ENCODE measurements around the gene MAPK9.
A peak's percentile ranks its signal among the peaks of the same experiment; 100 is the strongest.

The MAPK9 gene

DNA sequence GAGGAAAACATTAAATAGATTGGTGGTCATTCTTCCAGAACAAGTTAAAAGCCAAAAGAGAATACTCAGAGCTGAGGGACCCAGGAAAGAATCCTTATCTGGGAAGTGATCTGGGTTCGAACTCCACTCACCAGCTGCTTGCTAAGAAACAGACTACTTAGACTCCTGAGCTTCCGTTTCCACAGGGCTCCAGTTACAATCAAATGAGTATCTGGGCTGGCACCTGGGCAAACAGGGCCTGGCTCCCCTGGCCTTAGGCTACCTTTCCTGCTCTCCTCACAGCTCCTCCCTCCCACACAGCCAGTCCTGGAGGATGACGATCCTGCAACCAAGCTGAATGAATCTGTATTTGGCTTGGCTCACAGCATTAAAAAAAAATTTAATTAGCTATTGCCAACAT is 2.5 kb downstream of the MAPK9 start:
- in situ Hi-C loops (cut with HindIII; ENCODE audit: low sequenced_read_pairs), result no loop called here
- DNase-seq (ENCODE audit: low read depth, low spot score), result no peak
- H3K4me3 ChIP-seq (ENCODE audit: low read depth, low read length), result no peak overlapping the region
- TF ChIP-seq, protein P1, sequence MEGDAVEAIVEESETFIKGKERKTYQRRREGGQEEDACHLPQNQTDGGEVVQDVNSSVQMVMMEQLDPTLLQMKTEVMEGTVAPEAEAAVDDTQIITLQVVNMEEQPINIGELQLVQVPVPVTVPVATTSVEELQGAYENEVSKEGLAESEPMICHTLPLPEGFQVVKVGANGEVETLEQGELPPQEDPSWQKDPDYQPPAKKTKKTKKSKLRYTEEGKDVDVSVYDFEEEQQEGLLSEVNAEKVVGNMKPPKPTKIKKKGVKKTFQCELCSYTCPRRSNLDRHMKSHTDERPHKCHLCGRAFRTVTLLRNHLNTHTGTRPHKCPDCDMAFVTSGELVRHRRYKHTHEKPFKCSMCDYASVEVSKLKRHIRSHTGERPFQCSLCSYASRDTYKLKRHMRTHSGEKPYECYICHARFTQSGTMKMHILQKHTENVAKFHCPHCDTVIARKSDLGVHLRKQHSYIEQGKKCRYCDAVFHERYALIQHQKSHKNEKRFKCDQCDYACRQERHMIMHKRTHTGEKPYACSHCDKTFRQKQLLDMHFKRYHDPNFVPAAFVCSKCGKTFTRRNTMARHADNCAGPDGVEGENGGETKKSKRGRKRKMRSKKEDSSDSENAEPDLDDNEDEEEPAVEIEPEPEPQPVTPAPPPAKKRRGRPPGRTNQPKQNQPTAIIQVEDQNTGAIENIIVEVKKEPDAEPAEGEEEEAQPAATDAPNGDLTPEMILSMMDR (IDR thresholded peaks at IDR 0.05; ENCODE audit: low read depth, low read length), result no peak

DNA sequence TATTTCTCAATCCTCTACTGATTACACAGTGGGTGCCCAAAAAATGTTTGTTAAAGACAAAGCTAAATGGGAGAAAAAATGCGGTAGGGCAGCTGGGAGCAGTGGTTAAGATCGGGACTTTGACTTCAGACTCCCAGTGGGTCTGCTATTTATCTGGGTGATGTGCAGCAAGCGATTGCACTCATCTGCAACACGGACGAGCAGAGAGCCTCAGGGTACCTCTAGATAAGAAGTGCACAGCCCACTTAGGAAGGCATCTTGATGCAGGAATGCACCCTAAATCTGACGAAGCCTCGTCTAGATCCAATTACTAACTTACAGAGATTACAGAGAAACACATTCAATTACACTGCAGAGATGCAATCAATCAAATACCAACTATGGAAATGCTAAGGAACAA is 4.0 kb downstream of the MAPK9 start:
- TF ChIP-seq, protein P1 (IDR thresholded peaks at IDR 0.05; ENCODE audit: low read depth, low read length), result no peak

DNA sequence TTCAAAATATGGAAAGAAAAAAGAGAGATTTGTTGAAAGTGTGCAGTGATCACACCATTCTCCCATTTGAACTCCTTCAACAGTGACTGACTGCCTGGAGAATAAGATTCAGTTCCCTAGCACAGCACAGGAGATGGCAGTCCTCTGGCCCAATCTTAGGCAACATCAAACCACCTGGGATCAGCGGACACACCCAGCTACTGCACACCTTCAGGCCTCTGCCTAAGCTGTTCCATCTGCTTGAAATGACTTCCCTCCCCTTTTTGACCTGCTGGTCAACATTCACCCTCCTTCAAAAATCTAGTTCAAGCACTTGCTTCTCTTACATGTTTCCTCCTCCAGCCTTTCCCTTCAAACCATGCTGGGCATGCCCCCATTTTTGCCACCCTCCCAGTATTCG is 4.5 kb downstream of the MAPK9 start:
- TF ChIP-seq, protein P1 (IDR thresholded peaks at IDR 0.05; ENCODE audit: low read depth, low read length), result no peak
- in situ Hi-C loops (cut with HindIII; ENCODE audit: low sequenced_read_pairs), result no loop called here
- DNase-seq (ENCODE audit: low read depth, low spot score), result no peak
- H3K4me3 ChIP-seq (ENCODE audit: low read depth, low read length), result no peak overlapping the region

More for the DNA sequence above, 4.0 kb downstream of the MAPK9 start:
- DNase-seq (ENCODE audit: low read depth, low spot score), result no peak
- in situ Hi-C loops (cut with HindIII; ENCODE audit: low sequenced_read_pairs), result no loop called here
- no peak overlapping the region for H3K4me3 ChIP-seq (ENCODE audit: low read depth, low read length)

GRCh38 chr5:180284149-180284548 is 7.7 kb downstream of the MAPK9 start:
- DNase-seq (ENCODE audit: low read depth, low spot score), result no peak
- TF ChIP-seq, protein P1 (IDR thresholded peaks at IDR 0.05; ENCODE audit: low read depth, low read length), result no peak
- H3K4me3 ChIP-seq (ENCODE audit: low read depth, low read length), result no peak overlapping the region
- in situ Hi-C loops (cut with HindIII; ENCODE audit: low sequenced_read_pairs), result no loop called here

DNA sequence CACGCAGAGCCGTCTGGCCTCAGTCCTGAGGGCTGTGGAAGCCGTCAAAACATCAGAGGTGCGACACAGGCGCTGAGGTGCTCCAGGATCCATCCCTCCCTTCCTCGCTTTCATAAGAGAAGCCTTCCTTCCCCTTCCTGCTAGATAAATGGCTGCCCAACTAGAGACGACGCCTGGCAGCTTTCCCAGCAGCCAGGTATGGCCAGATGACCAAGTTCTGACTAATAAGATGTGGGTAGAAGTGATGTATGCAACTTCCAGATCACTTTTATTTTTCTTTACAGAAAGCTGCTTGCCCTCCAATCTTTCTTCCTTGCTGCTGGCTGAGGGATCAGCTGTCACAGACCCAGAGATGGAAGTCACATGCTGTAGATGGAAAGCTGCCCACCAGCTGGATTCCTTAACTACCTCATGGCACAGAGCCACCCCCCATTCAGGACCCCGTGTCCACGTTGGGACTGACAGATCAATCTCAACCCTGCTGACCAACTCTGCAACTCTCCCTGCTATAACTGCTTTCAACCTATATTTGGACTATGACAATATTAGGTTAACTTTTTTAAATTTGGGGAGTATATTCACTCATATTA is 8.8 kb downstream of the MAPK9 start:
- in situ Hi-C loops (cut with HindIII; ENCODE audit: low sequenced_read_pairs), result no loop called here
- peak; percentile 14 for DNase-seq (ENCODE audit: low read depth, low spot score)
- TF ChIP-seq, protein P1 (IDR thresholded peaks at IDR 0.05; ENCODE audit: low read depth, low read length), result no peak
- no peak overlapping the region for H3K4me3 ChIP-seq (ENCODE audit: low read depth, low read length)

DNA sequence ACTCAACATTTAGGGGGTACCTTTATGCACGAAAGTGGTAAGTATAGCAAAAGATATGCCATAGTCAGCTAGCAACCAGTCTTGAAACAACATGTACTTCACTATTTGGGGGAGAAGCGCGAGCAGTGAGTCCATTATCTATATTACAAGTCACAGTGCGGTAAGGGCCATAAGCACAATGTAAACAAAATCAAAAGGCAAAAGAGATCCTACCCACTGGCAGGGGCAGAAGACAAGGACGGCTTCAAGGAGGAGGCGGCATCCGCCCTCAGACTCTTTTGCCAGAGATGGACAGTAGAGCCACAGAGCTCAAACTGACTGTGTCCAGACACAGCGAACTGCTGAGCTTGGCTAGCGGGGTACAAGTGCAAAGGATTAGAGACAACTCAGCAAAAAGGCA is 9.6 kb downstream of the MAPK9 start:
- in situ Hi-C loops (cut with HindIII; ENCODE audit: low sequenced_read_pairs), result no loop called here
- TF ChIP-seq, protein P1 (IDR thresholded peaks at IDR 0.05; ENCODE audit: low read depth, low read length), result no peak
- no peak for DNase-seq (ENCODE audit: low read depth, low spot score)
- H3K4me3 ChIP-seq (ENCODE audit: low read depth, low read length), result no peak overlapping the region

Data from astrocyte of the spinal cord (primary cell).